ENCODE results near the gene TLR1. TPM values are rescaled to one million over a fixed set of nuclear protein-coding genes. Genes with fewer than 3 reads are reported as not detected.

TLR1 gene
- total RNA-seq, 1 donor from 2014 or later: 43.0 TPM

- CTCF ChIA-PET: interaction anchor here (0.9 to 10.6 kb wide), 3 partner anchors 18 to 95 kb away, joined by 3 to 331 read pairs (median 8); partner anchors contain the start of gene TLR10
- H3K4me3 Mint-ChIP-seq: no peak overlapping the region
- intact Hi-C loops (cut with micrococcal nuclease): loop anchor here (1.0 to 10.0 kb wide), 2 partner anchors 9 to 869 kb away; partner anchors contain the start of gene SMIM14
- H3K4me1 Mint-ChIP-seq: peaks cover 95% of the 10 kb centered on the region
- peaks cover 10% of the 10 kb centered on the region for H3K9me3 Mint-ChIP-seq
- DNase-seq: no peak
- POLR2A ChIA-PET: interaction anchor here (7.8 to 8.4 kb wide), 2 partner anchors 16 to 39 kb away, joined by 81 to 140 read pairs; partner anchors contain the start of genes TLR1 and TLR10
- TF ChIP-seq CTCF (IDR thresholded peaks at IDR 0.05): no peak
- peak overlapping the region; percentile 31 for H3K27ac Mint-ChIP-seq
- H3K36me3 Mint-ChIP-seq (ENCODE audit: low read depth): peaks cover 22% of the 10 kb centered on the region
- no peak for ATAC-seq (ENCODE audit: low read depth)
- H3K27me3 Mint-ChIP-seq: no peaks in the 10 kb centered on the region
Measured at GRCh38 chr4:38765382-38765781, 39.2 kb downstream of the TLR1 start.

GRCh38 chr4:38764277-38764676 is 40.3 kb downstream of the TLR1 start:
- intact Hi-C loops (cut with micrococcal nuclease): loop anchor here (10.0 kb wide), 1 partner anchor 871 kb away; the partner anchor contains the start of gene SMIM14
- Mint-ChIP-seq H3K4me3 (peak overlapping the region; percentile 4), H3K36me3 (ENCODE audit: low read depth) (peaks cover 22% of the 10 kb centered on the region), H3K27ac (peak overlapping the region; percentile 98), H3K4me1 (peaks cover 94% of the 10 kb centered on the region), H3K27me3 (no peaks in the 10 kb centered on the region), H3K9me3 (peaks cover 10% of the 10 kb centered on the region)
- CTCF ChIA-PET: interaction anchor here (0.9 to 10.6 kb wide), 6 partner anchors 12 to 97 kb away, joined by 3 to 331 read pairs (median 6); partner anchors contain the start of genes TLR1, TLR10 and TLR6
- no peak for ATAC-seq (ENCODE audit: low read depth)
- no peak for DNase-seq
- POLR2A ChIA-PET: interaction anchor here (1.3 to 8.4 kb wide), 5 partner anchors 12 to 682 kb away, joined by 3 to 140 read pairs (median 81); partner anchors contain the start of genes TLR1, TLR10 and TLR6
- no peak for TF ChIP-seq CTCF (IDR thresholded peaks at IDR 0.05)

- Mint-ChIP-seq H3K27me3 (no peaks in the 10 kb centered on the region), H3K27ac (peak overlapping the region; percentile 98), H3K4me3 (peak overlapping the region; percentile 83), H3K4me1 (peaks cover 91% of the 10 kb centered on the region), H3K36me3 (ENCODE audit: low read depth) (peaks cover 16% of the 10 kb centered on the region), H3K9me3 (peaks cover 9% of the 10 kb centered on the region)
- ChIA-PET POLR2A (interaction anchor here (0.7 to 8.4 kb wide), 11 partner anchors 9 to 282 kb away, joined by 3 to 249 read pairs (median 21); partner anchors contain the start of genes TLR1, TLR10 and TLR6), CTCF (interaction anchor here (0.9 to 10.6 kb wide), 6 partner anchors 13 to 98 kb away, joined by 3 to 331 read pairs (median 40); partner anchors contain the start of genes TLR1, TLR10 and TLR6)
- no peak for TF ChIP-seq CTCF (IDR thresholded peaks at IDR 0.05)
- intact Hi-C loops (cut with micrococcal nuclease): loop anchor here (1.0 to 10.0 kb wide), 2 partner anchors 9 to 872 kb away; partner anchors contain the start of gene SMIM14
- ATAC-seq (ENCODE audit: low read depth) (peak; percentile 5), DNase-seq (peak; percentile 29)
Measured at GRCh38 chr4:38762560-38762959, 42.0 kb downstream of the TLR1 start.

- peak overlapping the region; percentile 98 for H3K27ac Mint-ChIP-seq
- POLR2A ChIA-PET: interaction anchor here (0.5 to 8.4 kb wide), 14 partner anchors 10 to 1450 kb away, joined by 3 to 249 read pairs (median 9); partner anchors contain the start of genes TLR1, TLR10 and TLR6
- no peak for TF ChIP-seq CTCF (IDR thresholded peaks at IDR 0.05)
Measured at GRCh38 chr4:38759790-38760122, 44.8 kb downstream of the TLR1 start.

More at GRCh38 chr4:38759790-38760122, 44.8 kb downstream of the TLR1 start:
- CTCF ChIA-PET: interaction anchor here (0.8 to 10.6 kb wide), 36 partner anchors 8 to 692 kb away, joined by 3 to 331 read pairs (median 5); partner anchors contain the start of genes FAM114A1, RFC1, TLR1 and TLR10
- Mint-ChIP-seq H3K27me3 (no peaks in the 10 kb centered on the region), H3K4me1 (peaks cover 75% of the 10 kb centered on the region), H3K4me3 (no peak overlapping the region), H3K9me3 (no peaks in the 10 kb centered on the region), H3K36me3 (ENCODE audit: low read depth) (peaks cover 2% of the 10 kb centered on the region)
- DNase-seq (no peak), ATAC-seq (ENCODE audit: low read depth) (no peak)
- intact Hi-C loops (cut with micrococcal nuclease): loop anchor here (1.0 to 10.0 kb wide), 8 partner anchors 102 to 875 kb away; partner anchors contain the start of genes SMIM14, TMEM156 and WDR19

Data from activated B cell treated with CpG ODN at 0.5 μM for 24 hours (primary cell).